ENCODE data around the gene ANKRD60.

Gene ANKRD60

GRCh38 chr20:58229198-58229798 lies 845 bp upstream of the ANKRD60 start:
- Histone ChIP-seq H3K4me1 (ENCODE audit: insufficient read depth, low read length) (peaks cover 7% of the 10 kb centered on the region), H3K9ac (ENCODE audit: low read length) (no peak overlapping the region), H3K27me3 (ENCODE audit: control insufficient read depth in 1 of 2, insufficient read depth in 2 of 2, low read length in 2 of 2) (peaks cover 28 to 31% of the 10 kb centered on the region in 2 donors), H3K9me3 (ENCODE audit: low read length) (no peaks in the 10 kb centered on the region), H3K36me3 (ENCODE audit: insufficient read depth, low read length) (peaks cover 10% of the 10 kb centered on the region), H3K4me3 (ENCODE audit: low read depth in 1 of 2, low read length in 2 of 2) (peak overlapping the region in 1 of 2 donors; percentile 33), H3K27ac (ENCODE audit: low read depth, low read length) (no peak overlapping the region)

GRCh38 chr20:58228103-58228483 lies 360 bp downstream of the ANKRD60 start:
- Histone ChIP-seq H3K4me3 (ENCODE audit: low read depth in 1 of 2, low read length in 2 of 2) (no peak overlapping the region), H3K4me1 (ENCODE audit: insufficient read depth, low read length) (peaks cover 7% of the 10 kb centered on the region), H3K27me3 (ENCODE audit: control insufficient read depth in 1 of 2, insufficient read depth in 2 of 2, low read length in 2 of 2) (peaks cover 28 to 31% of the 10 kb centered on the region in 2 donors)

GRCh38 chr20:58227391-58228102 lies 906 bp downstream of the ANKRD60 start:
- Histone ChIP-seq H3K27me3 (ENCODE audit: control insufficient read depth in 1 of 2, insufficient read depth in 2 of 2, low read length in 2 of 2) (peaks cover 28 to 31% of the 10 kb centered on the region in 2 donors), H3K36me3 (ENCODE audit: insufficient read depth, low read length) (peaks cover 2% of the 10 kb centered on the region), H3K4me3 (ENCODE audit: low read depth in 1 of 2, low read length in 2 of 2) (no peak overlapping the region), H3K4me1 (ENCODE audit: insufficient read depth, low read length) (peaks cover 7% of the 10 kb centered on the region), H3K9ac (ENCODE audit: low read length) (no peak overlapping the region), H3K27ac (ENCODE audit: low read depth, low read length) (no peak overlapping the region), H3K9me3 (ENCODE audit: low read length) (no peaks in the 10 kb centered on the region)

More at GRCh38 chr20:58228103-58228483, 360 bp downstream of the ANKRD60 start:
- Histone ChIP-seq H3K9me3 (ENCODE audit: low read length) (no peaks in the 10 kb centered on the region), H3K36me3 (ENCODE audit: insufficient read depth, low read length) (peaks cover 6% of the 10 kb centered on the region), H3K9ac (ENCODE audit: low read length) (no peak overlapping the region), H3K27ac (ENCODE audit: low read depth, low read length) (no peak overlapping the region)

- Histone ChIP-seq H3K27ac (ENCODE audit: low read depth, low read length) (no peak overlapping the region), H3K4me1 (ENCODE audit: insufficient read depth, low read length) (peaks cover 7% of the 10 kb centered on the region), H3K4me3 (ENCODE audit: low read depth in 1 of 2, low read length in 2 of 2) (no peak overlapping the region), H3K36me3 (ENCODE audit: insufficient read depth, low read length) (no peaks in the 10 kb centered on the region), H3K27me3 (ENCODE audit: control insufficient read depth in 1 of 2, insufficient read depth in 2 of 2, low read length in 2 of 2) (peaks cover 28 to 47% of the 10 kb centered on the region in 2 donors), H3K9ac (ENCODE audit: low read length) (no peak overlapping the region), H3K9me3 (ENCODE audit: low read length) (no peaks in the 10 kb centered on the region)
Measured at GRCh38 chr20:58225452-58226200, 2.8 kb downstream of the ANKRD60 start.

GRCh38 chr20:58224974-58225373 lies 3.5 kb downstream of the ANKRD60 start:
- peaks cover 28 to 50% of the 10 kb centered on the region in 2 donors for H3K27me3 ChIP-seq (ENCODE audit: control insufficient read depth in 1 of 2, insufficient read depth in 2 of 2, low read length in 2 of 2)
- H3K4me3 ChIP-seq (ENCODE audit: low read depth in 1 of 2, low read length in 2 of 2): no peak overlapping the region

GRCh38 chr20:58224097-58224496 lies 4.4 kb downstream of the ANKRD60 start:
- H3K4me1 ChIP-seq (ENCODE audit: insufficient read depth, low read length): peaks cover 4% of the 10 kb centered on the region

More at GRCh38 chr20:58224974-58225373, 3.5 kb downstream of the ANKRD60 start:
- Histone ChIP-seq H3K4me1 (ENCODE audit: insufficient read depth, low read length) (peaks cover 7% of the 10 kb centered on the region), H3K9ac (ENCODE audit: low read length) (no peak overlapping the region), H3K27ac (ENCODE audit: low read depth, low read length) (no peak overlapping the region), H3K9me3 (ENCODE audit: low read length) (no peaks in the 10 kb centered on the region), H3K36me3 (ENCODE audit: insufficient read depth, low read length) (no peaks in the 10 kb centered on the region)

GRCh38 chr20:58223358-58223941 lies 5.0 kb downstream of the ANKRD60 start:
- Histone ChIP-seq H3K27ac (ENCODE audit: low read depth, low read length) (no peak overlapping the region), H3K9ac (ENCODE audit: low read length) (no peak overlapping the region), H3K9me3 (ENCODE audit: low read length) (peaks cover 4% of the 10 kb centered on the region), H3K27me3 (ENCODE audit: control insufficient read depth in 1 of 2, insufficient read depth in 2 of 2, low read length in 2 of 2) (peaks cover 23 to 50% of the 10 kb centered on the region in 2 donors), H3K4me1 (ENCODE audit: insufficient read depth, low read length) (no peaks in the 10 kb centered on the region), H3K4me3 (ENCODE audit: low read depth in 1 of 2, low read length in 2 of 2) (no peak overlapping the region), H3K36me3 (ENCODE audit: insufficient read depth, low read length) (no peaks in the 10 kb centered on the region)

More at GRCh38 chr20:58224097-58224496, 4.4 kb downstream of the ANKRD60 start:
- peaks cover 2% of the 10 kb centered on the region for H3K9me3 ChIP-seq (ENCODE audit: low read length)
- H3K36me3 ChIP-seq (ENCODE audit: insufficient read depth, low read length): no peaks in the 10 kb centered on the region
- H3K27ac ChIP-seq (ENCODE audit: low read depth, low read length): no peak overlapping the region
- no peak overlapping the region for H3K4me3 ChIP-seq (ENCODE audit: low read depth in 1 of 2, low read length in 2 of 2)
- H3K27me3 ChIP-seq (ENCODE audit: control insufficient read depth in 1 of 2, insufficient read depth in 2 of 2, low read length in 2 of 2): peaks cover 23 to 48% of the 10 kb centered on the region in 2 donors
- no peak overlapping the region for H3K9ac ChIP-seq (ENCODE audit: low read length)

- no peaks in the 10 kb centered on the region for H3K36me3 ChIP-seq (ENCODE audit: insufficient read depth, low read length)
- H3K9me3 ChIP-seq (ENCODE audit: low read length): peaks cover 4% of the 10 kb centered on the region
- no peaks in the 10 kb centered on the region for H3K4me1 ChIP-seq (ENCODE audit: insufficient read depth, low read length)
- no peak overlapping the region for H3K27ac ChIP-seq (ENCODE audit: low read depth, low read length)
- H3K27me3 ChIP-seq (ENCODE audit: control insufficient read depth in 1 of 2, insufficient read depth in 2 of 2, low read length in 2 of 2): peaks cover 16 to 44% of the 10 kb centered on the region in 2 donors
- no peak overlapping the region for H3K9ac ChIP-seq (ENCODE audit: low read length)
- H3K4me3 ChIP-seq (ENCODE audit: low read depth in 1 of 2, low read length in 2 of 2): no peak overlapping the region
Measured at GRCh38 chr20:58222446-58222845, 6.0 kb downstream of the ANKRD60 start.

- H3K4me1 ChIP-seq (ENCODE audit: insufficient read depth, low read length): no peaks in the 10 kb centered on the region
- H3K27ac ChIP-seq (ENCODE audit: low read depth, low read length): no peak overlapping the region
- H3K36me3 ChIP-seq (ENCODE audit: insufficient read depth, low read length): no peaks in the 10 kb centered on the region
- no peak overlapping the region for H3K4me3 ChIP-seq (ENCODE audit: low read depth in 1 of 2, low read length in 2 of 2)
- H3K9me3 ChIP-seq (ENCODE audit: low read length): peaks cover 4% of the 10 kb centered on the region
- H3K9ac ChIP-seq (ENCODE audit: low read length): no peak overlapping the region
- H3K27me3 ChIP-seq (ENCODE audit: control insufficient read depth in 1 of 2, insufficient read depth in 2 of 2, low read length in 2 of 2): peaks cover 0 to 35% of the 10 kb centered on the region in 2 donors
Measured at GRCh38 chr20:58219342-58219700, 9.1 kb downstream of the ANKRD60 start.

- Histone ChIP-seq H3K27ac (ENCODE audit: low read depth, low read length) (no peak overlapping the region), H3K4me3 (ENCODE audit: low read depth in 1 of 2, low read length in 2 of 2) (no peak overlapping the region), H3K36me3 (ENCODE audit: insufficient read depth, low read length) (no peaks in the 10 kb centered on the region), H3K9me3 (ENCODE audit: low read length) (peaks cover 4% of the 10 kb centered on the region), H3K4me1 (ENCODE audit: insufficient read depth, low read length) (no peaks in the 10 kb centered on the region), H3K27me3 (ENCODE audit: control insufficient read depth in 1 of 2, insufficient read depth in 2 of 2, low read length in 2 of 2) (peaks cover 0 to 35% of the 10 kb centered on the region in 2 donors), H3K9ac (ENCODE audit: low read length) (no peak overlapping the region)
Measured at GRCh38 chr20:58218665-58219341, 9.7 kb downstream of the ANKRD60 start.

GRCh38 chr20:58216334-58216733 lies 12.1 kb downstream of the ANKRD60 start:
- peaks cover 0 to 22% of the 10 kb centered on the region in 2 donors for H3K27me3 ChIP-seq (ENCODE audit: control insufficient read depth in 1 of 2, insufficient read depth in 2 of 2, low read length in 2 of 2)
- H3K9me3 ChIP-seq (ENCODE audit: low read length): peaks cover 4% of the 10 kb centered on the region
- no peaks in the 10 kb centered on the region for H3K36me3 ChIP-seq (ENCODE audit: insufficient read depth, low read length)
- H3K27ac ChIP-seq (ENCODE audit: low read depth, low read length): no peak overlapping the region
- no peak overlapping the region for H3K4me3 ChIP-seq (ENCODE audit: low read depth in 1 of 2, low read length in 2 of 2)
- no peak overlapping the region for H3K9ac ChIP-seq (ENCODE audit: low read length)
- no peaks in the 10 kb centered on the region for H3K4me1 ChIP-seq (ENCODE audit: insufficient read depth, low read length)

Data from muscle layer of colon (tissue), 2 donors.